AML-193 (cell line): ENCODE data around the gene AP2A2.

Experiments used
- DNase-seq, 2 experiments: peaks; one replicate each; lab custom pipeline; 2025; lab: John Stamatoyannopoulos, UW

AP2A2 gene

DNA sequence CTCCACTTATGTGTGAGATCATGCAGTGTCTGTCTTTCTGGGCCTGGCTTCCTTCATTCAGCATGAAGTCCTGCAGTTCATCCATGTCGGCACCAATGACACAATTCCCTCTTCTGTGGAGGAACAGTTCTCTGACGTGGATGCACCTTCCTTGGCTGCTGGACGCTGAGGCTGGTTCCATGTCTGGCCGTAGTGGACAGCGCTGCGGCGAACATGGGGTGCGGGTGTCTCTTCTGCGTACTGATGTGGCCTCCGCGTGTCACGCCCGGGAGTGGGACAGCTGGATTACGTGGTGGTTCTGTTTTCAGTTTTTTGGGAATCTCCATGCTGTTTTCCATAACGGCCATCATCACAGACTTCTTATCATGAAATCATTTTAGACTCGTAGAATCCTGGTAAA lies 132.1 kb downstream of the AP2A2 start:
- no peak for DNase-seq

DNA sequence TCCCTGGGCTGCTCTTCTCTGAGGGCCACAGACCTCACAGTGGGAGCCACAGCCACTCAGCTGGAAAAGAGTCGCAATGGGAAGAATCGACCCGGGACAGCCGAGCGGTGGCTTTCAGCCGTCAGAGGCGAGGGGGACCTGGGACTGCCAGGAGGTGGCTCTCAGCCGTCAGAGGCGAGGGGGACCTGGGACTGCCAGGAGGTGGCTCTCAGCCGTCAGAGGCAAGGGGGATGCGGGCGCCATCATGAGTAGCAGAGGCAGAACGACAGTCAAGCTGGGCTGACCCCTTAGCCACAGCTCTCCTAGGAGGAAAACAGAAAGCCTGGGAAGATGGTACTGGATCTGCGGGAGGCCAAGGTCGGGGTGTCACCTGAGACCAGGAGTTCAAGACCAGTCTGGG lies 134.1 kb downstream of the AP2A2 start:
- DNase-seq = no peak

DNA sequence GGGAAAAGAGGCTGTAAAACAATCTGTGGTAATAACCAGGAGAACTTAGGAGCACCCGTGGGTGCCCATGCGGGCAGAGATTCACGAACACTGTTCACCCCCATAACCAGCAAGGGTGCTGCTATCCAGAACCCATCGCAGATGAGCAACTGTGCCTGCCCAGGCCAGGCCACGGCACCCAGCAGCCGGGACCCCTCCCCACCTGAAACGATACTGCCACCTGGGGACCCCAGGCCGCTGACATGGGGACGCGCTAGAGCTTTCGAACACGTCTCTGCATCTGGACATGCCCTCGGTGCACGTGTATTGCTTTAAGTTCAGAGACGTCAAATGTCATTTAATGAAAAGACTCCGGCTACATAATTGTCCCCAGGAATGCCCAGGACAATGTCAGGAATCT lies 134.7 kb downstream of the AP2A2 start:
- no peak for DNase-seq

- no peak for DNase-seq
Measured at GRCh38 chr11:1060852-1061616, 135.4 kb downstream of the AP2A2 start.
